ENCODE data around the gene HPS5. TPM values are rescaled to one million over a fixed set of nuclear protein-coding genes. Genes with fewer than 3 reads are reported as not detected.

HPS5 gene
- polyA plus RNA-seq, 1 donor (not counting 4 experiments of a cell fraction or from before 2014, with no cell fraction given): 20.9 TPM

GRCh38 chr11:18320617-18321016 is 1.3 kb downstream of the HPS5 start:
- DNase-seq (ENCODE audit: low read depth, low spot score): no peak
- Histone ChIP-seq H4K20me1 (ENCODE audit: control insufficient read depth, extremely low read depth, insufficient read depth, low read length) (no peaks in the 10 kb centered on the region), H3K79me2 (ENCODE audit: control insufficient read depth, insufficient read depth, low read length) (peaks cover 82% of the 10 kb centered on the region), H2AFZ (ENCODE audit: control insufficient read depth, low read length) (no peak overlapping the region), H3K36me3 (ENCODE audit: control insufficient read depth in 2 of 2, extremely low read depth in 1 of 2, insufficient read depth in 2 of 2, low read length in 2 of 2) (peaks cover 1 to 10% of the 10 kb centered on the region in 2 experiments), H3K27ac (ENCODE audit: control insufficient read depth, insufficient read depth, low read length) (peak overlapping the region; percentile 97), H3K9me1 (ENCODE audit: control insufficient read depth, extremely low read depth, insufficient read depth, low read length) (peaks cover 2% of the 10 kb centered on the region), H3K4me2 (ENCODE audit: control insufficient read depth, extremely low read depth, insufficient read depth, low read depth, low read length) (peak overlapping the region; percentile 92), H3K9me3 (ENCODE audit: control insufficient read depth, low read depth, low read length) (no peaks in the 10 kb centered on the region), H3K9ac (ENCODE audit: control insufficient read depth, extremely low read depth, insufficient read depth, low read length) (no peak overlapping the region), H3K27me3 (ENCODE audit: control insufficient read depth, extremely low read depth, insufficient read depth, low read length) (no peaks in the 10 kb centered on the region), H3K4me3 (ENCODE audit: control insufficient read depth in 2 of 3, extremely low read depth in 1 of 3, insufficient read depth in 2 of 3, low read depth in 1 of 3, low read length in 3 of 3) (peak overlapping the region; percentile 62 to 97 (median 69)), H3K4me1 (ENCODE audit: control insufficient read depth, extremely low read depth, insufficient read depth, low read length) (peaks cover 26% of the 10 kb centered on the region)
- FAIRE-seq: no peak
- dilution Hi-C loops (cut with MboI; ENCODE audit: extremely low pct_ligation_motif_present, low sequenced_read_pairs): no loop called here
- TF ChIP-seq EZH2 (IDR thresholded peaks at IDR 0.05; ENCODE audit: low read length) (no peak), CTCF (optimal IDR thresholded peaks at IDR 0.05 in 1 of 3, IDR thresholded peaks at IDR 0.05 in 1 of 3, conservative IDR thresholded peaks at IDR 0.05 in 1 of 3; ENCODE audit: extremely low read depth in 1 of 3, insufficient read depth in 2 of 3, low read length in 3 of 3) (no peak)

- dilution Hi-C loops (cut with MboI; ENCODE audit: extremely low pct_ligation_motif_present, low sequenced_read_pairs): no loop called here
- Histone ChIP-seq H4K20me1 (ENCODE audit: control insufficient read depth, extremely low read depth, insufficient read depth, low read length) (no peaks in the 10 kb centered on the region), H3K9me1 (ENCODE audit: control insufficient read depth, extremely low read depth, insufficient read depth, low read length) (peaks cover 2% of the 10 kb centered on the region), H3K4me3 (ENCODE audit: control insufficient read depth in 2 of 3, extremely low read depth in 1 of 3, insufficient read depth in 2 of 3, low read depth in 1 of 3, low read length in 3 of 3) (peak overlapping the region; percentile 62 to 97 (median 69)), H3K4me2 (ENCODE audit: control insufficient read depth, extremely low read depth, insufficient read depth, low read depth, low read length) (peak overlapping the region; percentile 92), H2AFZ (ENCODE audit: control insufficient read depth, low read length) (no peak overlapping the region), H3K4me1 (ENCODE audit: control insufficient read depth, extremely low read depth, insufficient read depth, low read length) (peaks cover 25% of the 10 kb centered on the region), H3K27ac (ENCODE audit: control insufficient read depth, insufficient read depth, low read length) (no peak overlapping the region), H3K79me2 (ENCODE audit: control insufficient read depth, insufficient read depth, low read length) (peaks cover 77% of the 10 kb centered on the region), H3K9me3 (ENCODE audit: control insufficient read depth, low read depth, low read length) (no peaks in the 10 kb centered on the region), H3K9ac (ENCODE audit: control insufficient read depth, extremely low read depth, insufficient read depth, low read length) (no peak overlapping the region), H3K36me3 (ENCODE audit: control insufficient read depth in 2 of 2, extremely low read depth in 1 of 2, insufficient read depth in 2 of 2, low read length in 2 of 2) (peaks cover 1 to 10% of the 10 kb centered on the region in 2 experiments), H3K27me3 (ENCODE audit: control insufficient read depth, extremely low read depth, insufficient read depth, low read length) (no peaks in the 10 kb centered on the region)
- DNase-seq (ENCODE audit: low read depth, low spot score): no peak
- TF ChIP-seq CTCF (optimal IDR thresholded peaks at IDR 0.05 in 1 of 3, IDR thresholded peaks at IDR 0.05 in 1 of 3, conservative IDR thresholded peaks at IDR 0.05 in 1 of 3; ENCODE audit: extremely low read depth in 1 of 3, insufficient read depth in 2 of 3, low read length in 3 of 3): no peak
- TF ChIP-seq EZH2 (IDR thresholded peaks at IDR 0.05; ENCODE audit: low read length): no peak
- no peak for FAIRE-seq
Measured at GRCh38 chr11:18319914-18320313, 2.0 kb downstream of the HPS5 start.
